H1 (cell line): ENCODE data around the gene GIT1. TPM values are rescaled to one million over a fixed set of nuclear protein-coding genes. Genes with fewer than 3 reads are reported as not detected.

ENCODE experiments used
- ASH2L ChIP-seq: fragments of 200-600, 300-600 bp; sonication (generic); IDR thresholded peaks from one replicate; pipeline ENCODE4 v1.7.1; 2017; ENCODE audit warnings: low read length
- BACH1 ChIP-seq: IDR thresholded peaks from 2 replicates; pipeline ENCODE4 v1.6.1; 2012; ENCODE audit warnings: low read length, improper control_type of control experiment
- CHD2 ChIP-seq: IDR thresholded peaks from 2 replicates; pipeline ENCODE4 v1.6.1; 2012; ENCODE audit warnings: low read length, improper control_type of control experiment
- CTBP2 ChIP-seq: IDR thresholded peaks from 2 replicates; pipeline ENCODE4 v1.7.0; 2011; ENCODE audit warnings: borderline replicate concordance, mild to moderate bottlenecking, moderate library complexity, mixed read lengths, low read length; ENCODE audit not compliant: insufficient read depth, insufficient read length
- EGR1 ChIP-seq: IDR thresholded peaks from 2 replicates; pipeline ENCODE4 v1.6.1; 2011; ENCODE audit warnings: low read depth, low read length, borderline replicate concordance
- JUND ChIP-seq: IDR thresholded peaks from 2 replicates; pipeline ENCODE4 v1.6.1; 2011; ENCODE audit warnings: mild to moderate bottlenecking, improper control_type of control experiment, low read length
- KDM1A ChIP-seq: fragments of 200-600, 300-600 bp; sonication (generic); IDR thresholded peaks from 2 replicates; pipeline ENCODE4 v1.7.1; 2016; ENCODE audit warnings: mild to moderate bottlenecking, low read length, borderline replicate concordance
- KDM5A ChIP-seq: fragments of 200-600 bp; IDR thresholded peaks from 2 replicates; pipeline ENCODE4 v1.7.1; 2012; ENCODE audit warnings: mild to moderate bottlenecking, low read length, inconsistent platforms, mixed read lengths
- MAFK ChIP-seq: IDR thresholded peaks from 2 replicates; pipeline ENCODE4 v1.6.1; 2012; ENCODE audit warnings: low read depth, mild to moderate bottlenecking, improper control_type of control experiment, low read length
- POLR2AphosphoS5 ChIP-seq: IDR thresholded peaks from 2 replicates; pipeline ENCODE4 v1.6.1; 2011; ENCODE audit warnings: low read depth, low read length
- POU5F1 ChIP-seq: IDR thresholded peaks from 2 replicates; pipeline ENCODE4 v1.6.1; 2011; ENCODE audit warnings: low read depth, mild to moderate bottlenecking, low read length, moderate library complexity
- RFX5 ChIP-seq: IDR thresholded peaks from 2 replicates; pipeline ENCODE4 v1.6.1; 2011; ENCODE audit warnings: low read depth, low read length, improper control_type of control experiment, borderline replicate concordance
- RNF2 ChIP-seq: fragments of 200-900, 300-1000 bp; sonication (generic); IDR thresholded peaks from 2 replicates; pipeline ENCODE4 v1.7.1; 2016; ENCODE audit warnings: borderline replicate concordance, low read depth, mild to moderate bottlenecking, antibody characterized with exemption, low read length; ENCODE audit not compliant: poor library complexity, severe bottlenecking; ENCODE audit errors: missing control alignments
- SIX5 ChIP-seq: IDR thresholded peaks from 2 replicates; pipeline ENCODE4 v1.6.1; 2011; ENCODE audit warnings: mild to moderate bottlenecking, low read depth, low read length
- SP2 ChIP-seq: IDR thresholded peaks from 2 replicates; pipeline ENCODE4 v1.6.1; 2012; ENCODE audit warnings: mild to moderate bottlenecking, low read length, inconsistent platforms
- SUZ12 ChIP-seq: fragments of 200-600 bp; sonication (generic); IDR thresholded peaks from 2 replicates; pipeline ENCODE4 v1.6.1; 2012; ENCODE audit warnings: mild to moderate bottlenecking, inconsistent platforms, low read length, moderate library complexity, mixed read lengths
- TAF1 ChIP-seq: IDR thresholded peaks from 2 replicates; pipeline ENCODE4 v1.6.1; 2011; ENCODE audit warnings: mild to moderate bottlenecking, low read depth, low read length
- TAF7 ChIP-seq: optimal IDR thresholded peaks from 2 replicates; pipeline ENCODE3; 2011; ENCODE audit warnings: low read depth, mild to moderate bottlenecking, inconsistent platforms, low read length, moderate library complexity, borderline replicate concordance
- ZNF274 ChIP-seq: IDR thresholded peaks from 2 replicates; pipeline ENCODE4 v1.7.0; 2012; ENCODE audit warnings: low read length, borderline replicate concordance; ENCODE audit errors: extremely low read depth
- polyA plus RNA-seq, 7 experiments: library from polyadenylated mRNA; depleted of rRNA in 3 of 7; stranded (reverse) in 5 of 7; unstranded in 2 of 7; fragments of >200 nt in 5 of 7; fragments of 200-250 nt in 2 of 7; gene quantifications; 1 replicate in 5 of 7; 2 replicates in 1 of 7; 4 replicates in 1 of 7; pipeline versions ENCODE4 v1.2.1 to v1.2.3, GENCODE V29; 2011 to 2013; ENCODE audit warnings: missing spikeins in 2 of 7, mixed read lengths in 2 of 7
- total RNA-seq: library from RNA; stranded (reverse); fragmentation: NEBNext Ultra II Directional; extraction: Animal tissue kit (Norgen Biotek cat#: 25700); gene quantifications from 2 replicates; pipeline ENCODE4 v1.2.1, GENCODE V29; 2021
- TF ChIP-seq, protein P1 (sequence below): IDR thresholded peaks from 2 replicates; pipeline ENCODE4 v1.6.1; 2011; ENCODE audit warnings: low read length, improper control_type of control experiment
- TF ChIP-seq, protein P2 (sequence below), 3 experiments: IDR thresholded peaks; 1 replicate in 2 of 3; 2 replicates in 1 of 3; pipeline versions ENCODE4 v1.5.1 to v1.6.1; 2011; ENCODE audit warnings: low read length in 3 of 3, mild to moderate bottlenecking in 3 of 3, inconsistent platforms in 2 of 3, low read depth in 1 of 3, moderate library complexity in 1 of 3; ENCODE audit not compliant: insufficient read depth in 1 of 3; ENCODE audit errors: control extremely low read depth in 1 of 3

Gene GIT1
- total and polyA plus RNA-seq, 2 of the 8 experiments (the other 6 are each of a cell fraction or from before 2014, with no cell fraction given), result 62.4 to 63.0 TPM

DNA sequence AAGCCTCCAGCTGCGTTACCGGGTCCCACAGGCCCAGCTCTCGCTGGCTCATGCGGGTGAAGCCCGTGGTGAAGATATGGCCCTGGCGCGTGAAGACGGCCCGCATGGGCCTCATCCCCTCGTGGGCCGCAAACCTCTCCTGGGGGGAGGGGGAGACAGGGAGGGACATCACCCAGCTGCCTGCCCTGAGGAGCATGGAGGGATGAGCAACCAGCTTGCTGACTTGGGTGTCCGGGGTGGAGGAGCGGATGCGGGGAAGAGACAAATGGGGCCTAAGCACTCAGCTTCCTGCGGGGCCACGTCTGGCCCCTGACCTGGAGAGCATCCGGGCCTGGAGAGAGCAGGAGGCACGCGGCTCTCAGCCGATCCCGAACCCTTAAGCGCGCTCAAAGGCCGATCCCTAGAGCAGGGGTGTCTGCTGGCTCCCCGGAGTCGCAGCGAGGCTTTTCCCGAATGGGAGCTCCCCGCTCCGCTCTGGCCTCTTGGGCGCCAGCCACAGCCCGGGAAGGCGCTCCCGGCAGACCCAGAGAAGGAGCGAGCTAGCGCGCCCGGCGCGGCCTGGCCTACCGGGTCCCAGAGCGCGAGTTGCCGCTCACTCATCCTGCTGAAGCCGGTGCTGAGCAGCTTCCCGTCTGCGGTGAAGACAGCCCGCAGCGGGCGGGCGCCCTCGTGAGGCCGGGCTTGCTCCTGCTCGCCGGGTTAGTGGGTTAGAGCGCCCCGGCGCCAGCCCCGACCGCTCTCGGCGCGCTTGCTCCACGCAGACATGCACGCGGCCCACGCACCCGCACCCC, 28.2 kb upstream of the GIT1 start (continued):
- no peak for TF ChIP-seq JUND
- TF ChIP-seq EGR1, result 0 out of 2 replicates have a peak, but pooled peaks have one; percentile 24
- TF ChIP-seq, protein P1, sequence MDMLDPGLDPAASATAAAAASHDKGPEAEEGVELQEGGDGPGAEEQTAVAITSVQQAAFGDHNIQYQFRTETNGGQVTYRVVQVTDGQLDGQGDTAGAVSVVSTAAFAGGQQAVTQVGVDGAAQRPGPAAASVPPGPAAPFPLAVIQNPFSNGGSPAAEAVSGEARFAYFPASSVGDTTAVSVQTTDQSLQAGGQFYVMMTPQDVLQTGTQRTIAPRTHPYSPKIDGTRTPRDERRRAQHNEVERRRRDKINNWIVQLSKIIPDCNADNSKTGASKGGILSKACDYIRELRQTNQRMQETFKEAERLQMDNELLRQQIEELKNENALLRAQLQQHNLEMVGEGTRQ, result no peak
- TF ChIP-seq RFX5, result no peak
- TF ChIP-seq RNF2, result no peak
- TF ChIP-seq SUZ12, result no peak
- peak; percentile 81; the same call in 1 of the 2 replicates for TF ChIP-seq KDM1A
- no peak for TF ChIP-seq SIX5
- TF ChIP-seq ZNF274, result no peak
- peak; percentile 51; the same call in 1 of the 2 replicates for TF ChIP-seq TAF1
- TF ChIP-seq TAF7, result peak; percentile 83
- TF ChIP-seq KDM5A, result no peak
- TF ChIP-seq ASH2L, result no peak
- TF ChIP-seq SP2, result no peak
- TF ChIP-seq POU5F1, result no peak
- peak; percentile 59 for TF ChIP-seq CTBP2
- no peak for TF ChIP-seq MAFK
- TF ChIP-seq, protein P2, sequence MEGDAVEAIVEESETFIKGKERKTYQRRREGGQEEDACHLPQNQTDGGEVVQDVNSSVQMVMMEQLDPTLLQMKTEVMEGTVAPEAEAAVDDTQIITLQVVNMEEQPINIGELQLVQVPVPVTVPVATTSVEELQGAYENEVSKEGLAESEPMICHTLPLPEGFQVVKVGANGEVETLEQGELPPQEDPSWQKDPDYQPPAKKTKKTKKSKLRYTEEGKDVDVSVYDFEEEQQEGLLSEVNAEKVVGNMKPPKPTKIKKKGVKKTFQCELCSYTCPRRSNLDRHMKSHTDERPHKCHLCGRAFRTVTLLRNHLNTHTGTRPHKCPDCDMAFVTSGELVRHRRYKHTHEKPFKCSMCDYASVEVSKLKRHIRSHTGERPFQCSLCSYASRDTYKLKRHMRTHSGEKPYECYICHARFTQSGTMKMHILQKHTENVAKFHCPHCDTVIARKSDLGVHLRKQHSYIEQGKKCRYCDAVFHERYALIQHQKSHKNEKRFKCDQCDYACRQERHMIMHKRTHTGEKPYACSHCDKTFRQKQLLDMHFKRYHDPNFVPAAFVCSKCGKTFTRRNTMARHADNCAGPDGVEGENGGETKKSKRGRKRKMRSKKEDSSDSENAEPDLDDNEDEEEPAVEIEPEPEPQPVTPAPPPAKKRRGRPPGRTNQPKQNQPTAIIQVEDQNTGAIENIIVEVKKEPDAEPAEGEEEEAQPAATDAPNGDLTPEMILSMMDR (IDR thresholded peaks at IDR 0.05; ENCODE audit: control extremely low read depth in 1 of 3, insufficient read depth in 1 of 3, low read depth in 1 of 3, low read length in 3 of 3), result peak; percentile 79 to 91 (median 81)
- TF ChIP-seq POLR2AphosphoS5, result peak; percentile 37; the same call in 1 of the 2 replicates
- peak; percentile 36; the same call in 1 of the 2 replicates for TF ChIP-seq BACH1
- no peak for TF ChIP-seq CHD2
